Endothelial cell of hepatic sinusoid (primary cell): ENCODE results near the gene PLEKHJ1.

Experiments
- in situ Hi-C: cut with HindIII; loops from 2 replicates; pipeline ENCODE4 v1.10.0; 2017; ENCODE audit warnings: low sequenced_read_pairs

The PLEKHJ1 gene

GRCh38 chr19:2251106-2252054, 15.3 kb upstream of the PLEKHJ1 start:
- in situ Hi-C loops, result no loop called here

- in situ Hi-C loops, result no loop called here
Measured at GRCh38 chr19:2250766-2251105, 14.6 kb upstream of the PLEKHJ1 start.

- in situ Hi-C loops, result loop anchor here (5.0 kb wide), 1 partner anchor 77 kb away; the partner anchor contains the start of genes LSM7 and SPPL2B
Measured at GRCh38 chr19:2249880-2250765, 14.0 kb upstream of the PLEKHJ1 start.

GRCh38 chr19:2249010-2249866, 13.1 kb upstream of the PLEKHJ1 start, which contains the start of gene AMH:
AMH (plus strand) TSS chr19:2249323; CDS start chr19:2249333, 10 bp downstream.
- in situ Hi-C loops, result loop anchor here (5.0 kb wide), 1 partner anchor 78 kb away; the partner anchor contains the start of genes LSM7 and SPPL2B

GRCh38 chr19:2248136-2249009, 12.2 kb upstream of the PLEKHJ1 start:
- in situ Hi-C loops, result loop anchor here (5.0 kb wide), 1 partner anchor 79 kb away; the partner anchor contains the start of genes LSM7 and SPPL2B

GRCh38 chr19:2247433-2248101, 11.4 kb upstream of the PLEKHJ1 start:
- in situ Hi-C loops, result loop anchor here (5.0 kb wide), 1 partner anchor 80 kb away; the partner anchor contains the start of genes LSM7 and SPPL2B

GRCh38 chr19:2246801-2247361, 10.8 kb upstream of the PLEKHJ1 start:
- in situ Hi-C loops, result loop anchor here (5.0 kb wide), 1 partner anchor 80 kb away; the partner anchor contains the start of genes LSM7 and SPPL2B

GRCh38 chr19:2246014-2246620, 10.0 kb upstream of the PLEKHJ1 start:
- in situ Hi-C loops, result loop anchor here (5.0 kb wide), 1 partner anchor 81 kb away; the partner anchor contains the start of genes LSM7 and SPPL2B

- in situ Hi-C loops, result loop anchor here (5.0 kb wide), 1 partner anchor 82 kb away; the partner anchor contains the start of genes LSM7 and SPPL2B
Measured at GRCh38 chr19:2245273-2245672, 9.1 kb upstream of the PLEKHJ1 start.

GRCh38 chr19:2244486-2244885, 8.4 kb upstream of the PLEKHJ1 start:
- in situ Hi-C loops, result no loop called here

- in situ Hi-C loops, result no loop called here
Measured at GRCh38 chr19:2244125-2244411, 7.9 kb upstream of the PLEKHJ1 start.

- in situ Hi-C loops, result no loop called here
Measured at GRCh38 chr19:2243274-2244124, 7.4 kb upstream of the PLEKHJ1 start.

GRCh38 chr19:2242816-2243215, 6.7 kb upstream of the PLEKHJ1 start:
- in situ Hi-C loops, result no loop called here

GRCh38 chr19:2242092-2242537, 6.0 kb upstream of the PLEKHJ1 start:
- in situ Hi-C loops, result no loop called here

- in situ Hi-C loops, result no loop called here
Measured at GRCh38 chr19:2240881-2241760, 5.0 kb upstream of the PLEKHJ1 start.
